Esophagus muscularis mucosa (tissue), 4 donors: ENCODE results near the gene ADAMTS7. TPM values are rescaled to one million over a fixed set of nuclear protein-coding genes. Genes with fewer than 3 reads are reported as not detected.
"Not testable (repeated sequence)": the region's sequence is repeated elsewhere in the genome, so short reads cannot be mapped to it uniquely, and the experiment has no call there.

Experiments
- DNase-seq: peaks from one replicate; pipeline ENCODE4 v3.0.0-alpha.2; 2017; ENCODE audit errors: extremely low spot score
- H3K27ac ChIP-seq, 4 donors: fragments of 200-600 bp; sonication (generic); replicated peaks in 1 of 4; 1 replicate in 3 of 4; 2 replicates in 1 of 4; pipeline ENCODE4 v1.5.1; 2016 to 2019; ENCODE audit warnings: mild to moderate bottlenecking in 1 of 4
- H3K27me3 ChIP-seq, 4 donors: fragments of 200-600 bp; sonication (generic); one replicate each; pipeline versions ENCODE4 v1.5.1 to v1.6.0; 2016 to 2019
- H3K36me3 ChIP-seq, 4 donors: fragments of 200-600 bp; sonication (generic); one replicate each; pipeline ENCODE4 v1.5.1; 2016 to 2019
- H3K4me1 ChIP-seq, 4 donors: fragments of 200-600 bp; sonication (generic); one replicate each; pipeline ENCODE4 v1.5.1; 2016 to 2019
- H3K4me3 ChIP-seq, 4 donors: fragments of 200-600 bp; sonication (generic); 1 replicate in 2 of 4; 2 replicates in 2 of 4; pipeline ENCODE4 v1.5.1; 2016 to 2019; ENCODE audit warnings: mild to moderate bottlenecking in 4 of 4, moderate library complexity in 1 of 4
- H3K9me3 ChIP-seq, 4 donors: fragments of 200-600 bp; sonication (generic); 1 replicate in 3 of 4; 2 replicates in 1 of 4; pipeline ENCODE4 v1.5.1; 2016 to 2019
- CTCF ChIP-seq, 3 experiments: fragments of 200-600 bp in 2 of 3; fragments of 450-650 bp in 1 of 3; sonication (generic) in 2 of 3; IDR thresholded peaks; one replicate each; pipeline ENCODE4 v1.5.1; 2017 to 2019; ENCODE audit warnings: antibody characterized with exemption in 3 of 3, mild to moderate bottlenecking in 2 of 3, moderate library complexity in 1 of 3
- EP300 ChIP-seq: sonication (generic); formaldehyde crosslinking; IDR thresholded peaks from one replicate; pipeline ENCODE4 v1.6.1; 2017; ENCODE audit warnings: antibody characterized with exemption
- POLR2A ChIP-seq: fragments of 450-650 bp; IDR thresholded peaks from one replicate; pipeline ENCODE4 v1.6.1; 2017; ENCODE audit warnings: antibody characterized with exemption, moderate library complexity, mild to moderate bottlenecking, low read depth
- POLR2AphosphoS5 ChIP-seq, 2 donors: sonication (generic); formaldehyde crosslinking; IDR thresholded peaks; one replicate each; pipeline ENCODE4 v1.6.1; 2017; ENCODE audit warnings: antibody characterized with exemption in 2 of 2
- WGBS: methylation state at CpG from one replicate; pipeline ENCODE4 v1.1.5; 2018; 5-methylcytosine and 5-hydroxymethylcytosine counted together
- intact Hi-C: fragments of 100-400 bp; cut with DNase I; formaldehyde crosslinking; loops from one replicate; pipeline ENCODE4 v1.15.1; 2023
- total RNA-seq, 4 donors: library from RNA; depleted of rRNA; stranded (reverse); fragments of >200 nt; gene quantifications; one replicate each; pipeline versions ENCODE4 v1.1.0 to v1.2.1, GENCODE V29; 2016

Gene ADAMTS7
- total RNA-seq, 4 donors from 2014 or later: 2.0 to 4.6 (median 2.3) TPM

- intact Hi-C loops, H3K27me3 ChIP-seq, DNase-seq, H3K27ac ChIP-seq, H3K4me3 ChIP-seq, H3K36me3 ChIP-seq, H3K9me3 ChIP-seq: not testable (repeated sequence)
- WGBS: 95% methylated on average over 21 of the region's 28 CpGs
- peaks cover 11 to 24% (median 21%) of the 10 kb centered on the region in 4 donors for H3K4me1 ChIP-seq
Measured at GRCh38 chr15:78764340-78765153, 46.7 kb downstream of the ADAMTS7 start.

GRCh38 chr15:78763796-78764241 is 47.4 kb downstream of the ADAMTS7 start:
- Histone ChIP-seq H3K4me1 (peaks cover 17 to 31% (median 29%) of the 10 kb centered on the region in 4 donors), H3K4me3 (no peak overlapping the region), H3K27ac (no peak overlapping the region), H3K27me3 (no peaks in the 10 kb centered on the region), H3K9me3 (no peaks in the 10 kb centered on the region), H3K36me3 (no peaks in the 10 kb centered on the region)
- no peak for DNase-seq
- no peak for TF ChIP-seq CTCF (IDR thresholded peaks at IDR 0.05)
- TF ChIP-seq EP300: no peak
- TF ChIP-seq POLR2AphosphoS5 (IDR thresholded peaks at IDR 0.05): no peak
- TF ChIP-seq POLR2A: no peak
- WGBS: 94% methylated on average over 16 of the region's 26 CpGs
- intact Hi-C loops: no loop called here

GRCh38 chr15:78762985-78763795 is 48.1 kb downstream of the ADAMTS7 start:
- H3K4me1 ChIP-seq: peaks cover 17 to 36% (median 31%) of the 10 kb centered on the region in 4 donors
- H3K36me3 ChIP-seq: no peaks in the 10 kb centered on the region
- H3K27ac ChIP-seq: no peak overlapping the region
- no peaks in the 10 kb centered on the region for H3K9me3 ChIP-seq
- no peaks in the 10 kb centered on the region for H3K27me3 ChIP-seq
- TF ChIP-seq CTCF (IDR thresholded peaks at IDR 0.05) (no peak), POLR2A (no peak), EP300 (no peak), POLR2AphosphoS5 (IDR thresholded peaks at IDR 0.05) (no peak)
- WGBS: 96% methylated on average over 25 of the region's 29 CpGs
- H3K4me3 ChIP-seq: no peak overlapping the region
- intact Hi-C loops: no loop called here
- no peak for DNase-seq

- DNase-seq, H3K27me3 ChIP-seq, H3K9me3 ChIP-seq, H3K36me3 ChIP-seq, H3K4me3 ChIP-seq, H3K27ac ChIP-seq, intact Hi-C loops: not testable (repeated sequence)
- 92% methylated on average over 14 of the region's 25 CpGs for WGBS
- peaks cover 21 to 36% (median 33%) of the 10 kb centered on the region in 4 donors for H3K4me1 ChIP-seq
Measured at GRCh38 chr15:78762386-78762961, 48.8 kb downstream of the ADAMTS7 start.

- intact Hi-C loops: no loop called here
- H3K36me3 ChIP-seq: no peaks in the 10 kb centered on the region
- TF ChIP-seq POLR2A: no peak
- no peak for TF ChIP-seq POLR2AphosphoS5 (IDR thresholded peaks at IDR 0.05)
- no peak for TF ChIP-seq EP300
- no peak for TF ChIP-seq CTCF (IDR thresholded peaks at IDR 0.05)
- peaks cover 26 to 41% (median 38%) of the 10 kb centered on the region in 4 donors for H3K4me1 ChIP-seq
- H3K27me3 ChIP-seq: no peaks in the 10 kb centered on the region
- H3K27ac ChIP-seq: no peak overlapping the region
- no peak for DNase-seq
- no peak overlapping the region for H3K4me3 ChIP-seq
- H3K9me3 ChIP-seq: no peaks in the 10 kb centered on the region
- 100% methylated on average over 1 of the region's 3 CpGs for WGBS
Measured at GRCh38 chr15:78761891-78762385, 49.3 kb downstream of the ADAMTS7 start.
